Caco-2 (cell line): ENCODE results near the gene CCDC188. TPM values are rescaled to one million over a fixed set of nuclear protein-coding genes. Genes with fewer than 3 reads are reported as not detected.

ENCODE experiments used
- BruUV-seq: library from RNA; stranded (reverse); fragments of 400-500 nt; replicated peaks from 2 replicates; lab custom pipeline; 2021; lab: Mats Ljungman, UMichigan
- CTCF ChIA-PET: fragments of 300-600 bp; sonication (Branson Sonifier 250); formaldehyde crosslinking; loops from one replicate; lab custom pipeline; 2022; ENCODE audit warnings: antibody characterized with exemption; lab: Charles Lee
- POLR2A ChIA-PET: fragments of 300-600 bp; sonication (Branson Sonifier 250); formaldehyde crosslinking; loops from one replicate; lab custom pipeline; 2022; ENCODE audit warnings: antibody characterized with exemption; lab: Charles Lee
- DNase-seq, 2 experiments: peaks; one replicate each; pipeline versions ENCODE4 v3.0.0 to v3.0.0-alpha.2; 2020 to 2022
- H3K27me3 ChIP-seq: replicated peaks from 2 replicates; pipeline ENCODE4 v1.6.0; 2011; ENCODE audit warnings: low read length; ENCODE audit not compliant: control insufficient read depth, insufficient read depth
- H3K36me3 ChIP-seq: 2 replicates; pipeline ENCODE4 v1.5.1; 2011; ENCODE audit warnings: low read length; ENCODE audit not compliant: control insufficient read depth, insufficient read depth
- H3K4me1 ChIP-seq: fragments of 250-450 bp; sonication (Bioruptor Pico); 2 replicates; pipeline ENCODE4 v1.5.1; 2020; ENCODE audit warnings: mild to moderate bottlenecking
- H3K4me3 ChIP-seq: 2 replicates; pipeline ENCODE4 v1.5.1; 2011; ENCODE audit warnings: low read depth, mild to moderate bottlenecking, control low read depth, low read length
- H3K9me3 ChIP-seq: fragments of 250-450 bp; sonication (Bioruptor Pico); 2 replicates; pipeline ENCODE4 v1.5.1; 2020; ENCODE audit warnings: mild to moderate bottlenecking, moderate library complexity
- H3K27ac Mint-ChIP-seq: one replicate; pipeline ENCODE4 v1.8.0; 2022; ENCODE audit warnings: mixed read lengths; ENCODE audit not compliant: unreplicated experiment
- H3K27me3 Mint-ChIP-seq: one replicate; pipeline ENCODE4 v1.8.0; 2022; ENCODE audit warnings: mixed read lengths; ENCODE audit not compliant: insufficient read depth, unreplicated experiment
- H3K36me3 Mint-ChIP-seq: one replicate; pipeline ENCODE4 v1.8.0; 2022; ENCODE audit warnings: mild to moderate bottlenecking, mixed read lengths; ENCODE audit not compliant: insufficient read depth, unreplicated experiment
- H3K4me1 Mint-ChIP-seq: one replicate; pipeline ENCODE4 v1.8.0; 2022; ENCODE audit warnings: low read depth, mixed read lengths; ENCODE audit not compliant: unreplicated experiment
- H3K4me3 Mint-ChIP-seq: one replicate; pipeline ENCODE4 v1.8.0; 2022; ENCODE audit warnings: mild to moderate bottlenecking, moderate library complexity, mixed read lengths; ENCODE audit not compliant: unreplicated experiment
- H3K9me3 Mint-ChIP-seq: one replicate; pipeline ENCODE4 v1.8.0; 2022; ENCODE audit warnings: mixed read lengths; ENCODE audit not compliant: unreplicated experiment
- CTCF ChIP-seq, 2 experiments: fragments of 200-600 bp in 1 of 2; IDR thresholded peaks; 1 replicate in 1 of 2; 2 replicates in 1 of 2; pipeline versions ENCODE4 v1.5.1 to v1.8.0; 2011 to 2022; ENCODE audit warnings: antibody characterized with exemption in 1 of 2, control low read depth in 1 of 2, inconsistent platforms in 1 of 2, low read depth in 1 of 2, low read length in 1 of 2, mild to moderate bottlenecking in 1 of 2, moderate library complexity in 1 of 2; ENCODE audit not compliant: insufficient read depth in 1 of 2, severe bottlenecking in 1 of 2, unreplicated experiment in 1 of 2
- intact Hi-C: fragments of 100-400 bp; cut with micrococcal nuclease; formaldehyde crosslinking; loops from one replicate; pipeline ENCODE4 v1.10.0; 2022; ENCODE audit not compliant: unreplicated experiment
- total RNA-seq: library from RNA; stranded (reverse); gene quantifications from 2 replicates; pipeline ENCODE4 v1.2.3, GENCODE V29; 2022

CCDC188 gene
- total RNA-seq, 1 experiment from 2014 or later: not detected

- CTCF ChIA-PET: interaction anchor here (1.0 kb wide), 1 partner anchor 76 kb away, joined by 4 read pairs; no protein-coding TSS in a partner anchor
- Mint-ChIP-seq H3K9me3 (no peaks in the 10 kb centered on the region), H3K27ac (no peak overlapping the region), H3K4me3 (no peak overlapping the region), H3K27me3 (peaks cover 3% of the 10 kb centered on the region), H3K36me3 (no peaks in the 10 kb centered on the region), H3K4me1 (no peaks in the 10 kb centered on the region)
- no peak overlapping the region for H3K4me3 ChIP-seq
- POLR2A ChIA-PET: no interaction called here
- BruUV-seq: no TSS peak
- intact Hi-C loops: no loop called here
- no peaks in the 10 kb centered on the region for H3K36me3 ChIP-seq
- DNase-seq: peak in 1 of 2 experiments; percentile 43
- H3K4me1 ChIP-seq: no peaks in the 10 kb centered on the region
- H3K27me3 ChIP-seq: no peaks in the 10 kb centered on the region
- peak in 1 of 2 experiments; percentile 12 for TF ChIP-seq CTCF (IDR thresholded peaks at IDR 0.05; ENCODE audit: insufficient read depth in 1 of 2, low read depth in 1 of 2, low read length in 1 of 2, severe bottlenecking in 1 of 2, unreplicated experiment in 1 of 2)
- no peaks in the 10 kb centered on the region for H3K9me3 ChIP-seq
Measured at GRCh38 chr22:20154602-20155187, 3.8 kb upstream of the CCDC188 start.

- no peak overlapping the region for H3K27ac Mint-ChIP-seq
- Histone ChIP-seq H3K4me3 (no peak overlapping the region), H3K27me3 (no peaks in the 10 kb centered on the region), H3K36me3 (no peaks in the 10 kb centered on the region), H3K9me3 (no peaks in the 10 kb centered on the region), H3K4me1 (no peaks in the 10 kb centered on the region)
- no TSS peak for BruUV-seq
- no peak overlapping the region for H3K4me3 Mint-ChIP-seq
- ChIA-PET CTCF (interaction anchor here (1.0 to 1.1 kb wide), 2 partner anchors 28 to 75 kb away, joined by 3 to 4 read pairs; no protein-coding TSS in a partner anchor), POLR2A (no interaction called here)
- no peaks in the 10 kb centered on the region for H3K9me3 Mint-ChIP-seq
- no peaks in the 10 kb centered on the region for H3K4me1 Mint-ChIP-seq
- TF ChIP-seq CTCF (IDR thresholded peaks at IDR 0.05; ENCODE audit: insufficient read depth in 1 of 2, low read depth in 1 of 2, low read length in 1 of 2, severe bottlenecking in 1 of 2, unreplicated experiment in 1 of 2): peak in 1 of 2 experiments; percentile 22
- intact Hi-C loops: no loop called here
- no peaks in the 10 kb centered on the region for H3K36me3 Mint-ChIP-seq
- no peaks in the 10 kb centered on the region for H3K27me3 Mint-ChIP-seq
- no peak for DNase-seq
Measured at GRCh38 chr22:20153945-20154344, 3.1 kb upstream of the CCDC188 start.

GRCh38 chr22:20152464-20152890, 1.6 kb upstream of the CCDC188 start:
- no peak for DNase-seq
- Mint-ChIP-seq H3K27ac (no peak overlapping the region), H3K4me1 (no peaks in the 10 kb centered on the region), H3K4me3 (no peak overlapping the region), H3K36me3 (no peaks in the 10 kb centered on the region), H3K9me3 (no peaks in the 10 kb centered on the region), H3K27me3 (no peaks in the 10 kb centered on the region)
- TF ChIP-seq CTCF (IDR thresholded peaks at IDR 0.05; ENCODE audit: insufficient read depth in 1 of 2, low read depth in 1 of 2, low read length in 1 of 2, severe bottlenecking in 1 of 2, unreplicated experiment in 1 of 2): no peak
- POLR2A ChIA-PET: no interaction called here
- Histone ChIP-seq H3K9me3 (no peaks in the 10 kb centered on the region), H3K4me1 (no peaks in the 10 kb centered on the region), H3K27me3 (no peaks in the 10 kb centered on the region), H3K36me3 (no peaks in the 10 kb centered on the region), H3K4me3 (no peak overlapping the region)
- intact Hi-C loops: no loop called here
- CTCF ChIA-PET: no interaction called here
- BruUV-seq: no TSS peak
